IMR-90 (cell line): ENCODE results near the gene MKNK2. TPM values are rescaled to one million over a fixed set of nuclear protein-coding genes. Genes with fewer than 3 reads are reported as not detected.

Experiments
- ATAC-seq: fragments of 200-7000 bp; cut with Tn5 transposase; 2 replicates; pipeline ENCODE4 v1.9.1; 2020; ENCODE audit warnings: low read depth, mild to moderate bottlenecking, moderate library complexity
- BruUV-seq: library from RNA; stranded (reverse); fragments of 400-500 nt; replicated peaks from 2 replicates; lab custom pipeline; 2021; lab: Mats Ljungman, UMichigan
- CTCF ChIA-PET: fragments of 300-600 bp; formaldehyde crosslinking; extraction: SDS; loops from one replicate; lab custom pipeline; 2021; ENCODE audit warnings: antibody characterized with exemption; lab: Yijun Ruan, JAX
- POLR2A ChIA-PET: fragments of 300-600 bp; sonication (Branson Sonifier 250); formaldehyde crosslinking; loops from one replicate; lab custom pipeline; 2022; ENCODE audit warnings: antibody characterized with exemption; ENCODE audit not compliant: unreplicated experiment; lab: Charles Lee
- DNase-seq: peaks from one replicate; pipeline ENCODE4 v3.0.0; 2013
- H2AFZ ChIP-seq: replicated peaks from 2 replicates; pipeline ENCODE3; 2013; ENCODE audit warnings: low read length, mild to moderate bottlenecking; ENCODE audit not compliant: poor library complexity
- H2AK5ac ChIP-seq: 2 replicates; pipeline ENCODE4 v1.6.1; 2013; ENCODE audit warnings: low read depth, low read length, inconsistent platforms
- H2AK9ac ChIP-seq: replicated peaks from 2 replicates; pipeline ENCODE3; 2013; ENCODE audit warnings: mild to moderate bottlenecking, low read depth, low read length, moderate library complexity; ENCODE audit not compliant: poor library complexity
- H2BK120ac ChIP-seq: 2 replicates; pipeline ENCODE4 v1.6.1; 2013; ENCODE audit warnings: low read depth, low read length, inconsistent platforms
- H2BK15ac ChIP-seq: 3 replicates; pipeline ENCODE4 v1.6.1; 2013; ENCODE audit warnings: low read depth, low read length, inconsistent platforms
- H2BK20ac ChIP-seq: 2 replicates; pipeline ENCODE4 v1.6.1; 2013; ENCODE audit warnings: low read depth, mild to moderate bottlenecking, inconsistent platforms, low read length, moderate library complexity
- H2BK5ac ChIP-seq: 2 replicates; pipeline ENCODE4 v1.6.1; 2013; ENCODE audit warnings: mild to moderate bottlenecking, low read depth, low read length, inconsistent platforms; ENCODE audit not compliant: poor library complexity, severe bottlenecking
- H3K14ac ChIP-seq: replicated peaks from 2 replicates; pipeline ENCODE4 v1.6.1; 2013; ENCODE audit warnings: low read depth, low read length, inconsistent platforms
- H3K18ac ChIP-seq: 2 replicates; pipeline ENCODE4 v1.6.1; 2013; ENCODE audit warnings: low read depth, low read length, control low read depth
- H3K23ac ChIP-seq: 2 replicates; pipeline ENCODE4 v1.6.1; 2013; ENCODE audit warnings: low read depth, low read length, inconsistent platforms
- H3K27ac ChIP-seq: 2 replicates; pipeline ENCODE4 v1.5.1; 2013; ENCODE audit warnings: mild to moderate bottlenecking, control low read depth, low read length; ENCODE audit not compliant: insufficient read depth
- H3K27me3 ChIP-seq: 2 replicates; pipeline ENCODE4 v1.6.1; 2013; ENCODE audit warnings: low read length; ENCODE audit not compliant: control insufficient read depth, insufficient read depth
- H3K36me3 ChIP-seq: 2 replicates; pipeline ENCODE4 v1.6.1; 2013; ENCODE audit warnings: low read length, mixed read lengths; ENCODE audit not compliant: control insufficient read depth, insufficient read depth
- H3K4ac ChIP-seq: 2 replicates; pipeline ENCODE4 v1.6.1; 2013; ENCODE audit warnings: low read depth, low read length, inconsistent platforms
- H3K4me1 ChIP-seq: 2 replicates; pipeline ENCODE4 v1.6.1; 2013; ENCODE audit warnings: low read length, mixed read lengths; ENCODE audit not compliant: control insufficient read depth, insufficient read depth
- H3K4me2 ChIP-seq: 2 replicates; pipeline ENCODE4 v1.6.1; 2013; ENCODE audit warnings: low read depth, mild to moderate bottlenecking, control low read depth, low read length, moderate library complexity
- H3K4me3 ChIP-seq: 2 replicates; pipeline ENCODE4 v1.5.1; 2013; ENCODE audit warnings: low read depth, mild to moderate bottlenecking, control low read depth, low read length, moderate library complexity; ENCODE audit not compliant: insufficient read depth
- H3K56ac ChIP-seq: 2 replicates; pipeline ENCODE4 v1.6.1; 2013; ENCODE audit warnings: low read length, inconsistent platforms; ENCODE audit not compliant: insufficient read depth; ENCODE audit errors: extremely low read depth
- H3K79me1 ChIP-seq, 2 experiments: 2 replicates each; pipeline ENCODE4 v1.6.1; 2013; ENCODE audit warnings: low read length in 2 of 2, inconsistent platforms in 1 of 2, low read depth in 1 of 2
- H3K9ac ChIP-seq: 2 replicates; pipeline ENCODE4 v1.6.1; 2013; ENCODE audit warnings: low read depth, low read length, control low read depth
- H3K9me1 ChIP-seq: 2 replicates; pipeline ENCODE4 v1.6.1; 2013; ENCODE audit warnings: low read length, inconsistent platforms; ENCODE audit not compliant: insufficient read depth
- H3K9me3 ChIP-seq: 2 replicates; pipeline ENCODE4 v1.6.1; 2013; ENCODE audit warnings: low read length; ENCODE audit not compliant: control insufficient read depth, insufficient read depth
- H4K20me1 ChIP-seq: 2 replicates; pipeline ENCODE4 v1.6.1; 2013; ENCODE audit warnings: low read length, inconsistent platforms; ENCODE audit not compliant: insufficient read depth
- H4K5ac ChIP-seq: 2 replicates; pipeline ENCODE4 v1.6.1; 2013; ENCODE audit warnings: mild to moderate bottlenecking, low read depth, low read length, control low read depth
- H4K8ac ChIP-seq, 2 experiments: 2 replicates each; pipeline ENCODE4 v1.6.1; 2013; ENCODE audit warnings: low read depth in 2 of 2, low read length in 2 of 2, control low read depth in 1 of 2, inconsistent platforms in 1 of 2
- H4K91ac ChIP-seq: 2 replicates; pipeline ENCODE4 v1.6.1; 2013; ENCODE audit warnings: low read depth, low read length, inconsistent platforms; ENCODE audit not compliant: insufficient read depth
- CEBPB ChIP-seq: IDR thresholded peaks from 2 replicates; pipeline ENCODE4 v1.6.1; 2012; ENCODE audit warnings: low read depth, low read length, improper control_type of control experiment
- CHD1 ChIP-seq: IDR thresholded peaks from 2 replicates; pipeline ENCODE4 v1.6.1; 2012; ENCODE audit warnings: low read depth, low read length, improper control_type of control experiment
- FOS ChIP-seq: fragments of 150-350 bp; IDR thresholded peaks from 2 replicates; pipeline ENCODE4 v1.6.1; 2016; ENCODE audit warnings: low read depth, low read length
- MAFK ChIP-seq: IDR thresholded peaks from 2 replicates; pipeline ENCODE4 v1.6.1; 2012; ENCODE audit warnings: low read depth, low read length, improper control_type of control experiment
- MAZ ChIP-seq: IDR thresholded peaks from 2 replicates; pipeline ENCODE4 v1.6.1; 2012; ENCODE audit warnings: low read depth, mild to moderate bottlenecking, low read length, improper control_type of control experiment, moderate library complexity, borderline replicate concordance
- MXI1 ChIP-seq: IDR thresholded peaks from 2 replicates; pipeline ENCODE4 v1.6.1; 2012; ENCODE audit warnings: low read depth, mild to moderate bottlenecking, low read length, moderate library complexity, borderline replicate concordance
- POLR2A ChIP-seq: IDR thresholded peaks from 2 replicates; pipeline ENCODE4 v1.6.1; 2012; ENCODE audit warnings: mild to moderate bottlenecking, low read depth, low read length
- RAD21 ChIP-seq: IDR thresholded peaks from 2 replicates; pipeline ENCODE4 v1.6.1; 2012; ENCODE audit warnings: low read length, improper control_type of control experiment
- RFX5 ChIP-seq: IDR thresholded peaks from 2 replicates; pipeline ENCODE4 v1.8.0; 2012; ENCODE audit warnings: low read depth, mild to moderate bottlenecking, low read length, moderate library complexity
- SMC3 ChIP-seq: fragments of 150-350 bp; IDR thresholded peaks from 2 replicates; pipeline ENCODE4 v1.6.1; 2016; ENCODE audit warnings: low read depth, mild to moderate bottlenecking, antibody characterized with exemption, low read length, moderate library complexity
- WGBS, 2 experiments: methylation state at CpG; one replicate each; pipeline versions ENCODE4 v1.1.5 to v1.1.7; 2013; ENCODE audit warnings: missing lambda C conversion rate in 2 of 2; ENCODE audit not compliant: insufficient read length in 1 of 2; ENCODE audit errors: extremely low coverage in 2 of 2; 5-methylcytosine and 5-hydroxymethylcytosine counted together
- dilution Hi-C: fragments of 300-500 bp; cut with HindIII; formaldehyde crosslinking; loops from one replicate; pipeline ENCODE4 v1.14.3; 2018; ENCODE audit warnings: low sequenced_read_pairs; ENCODE audit not compliant: unreplicated experiment
- in situ Hi-C: fragments of 300-500 bp; cut with MboI; formaldehyde crosslinking; loops from 3 replicates; pipeline ENCODE4 v1.14.3; 2019; ENCODE audit warnings: low sequenced_read_pairs, inconsistent platforms, mixed read lengths
- intact Hi-C: fragments of 100-400 bp; cut with micrococcal nuclease; formaldehyde crosslinking; loops from 2 replicates; pipeline ENCODE4 v1.10.0; 2022
- polyA plus RNA-seq, 3 experiments: library from polyadenylated mRNA; depleted of rRNA; stranded (reverse); fragments of >200 nt; gene quantifications; 2 replicates each; pipeline ENCODE4 v1.2.3, GENCODE V29; 2012; ENCODE audit warnings: low replicate concordance in 1 of 3
- total RNA-seq: library from RNA; depleted of rRNA; stranded (reverse); fragments of >200 nt; gene quantifications from 2 replicates; pipeline ENCODE4 v1.2.3, GENCODE V29; 2012
- TF ChIP-seq, protein P1 (sequence below): fragments of 150-350 bp; IDR thresholded peaks from 2 replicates; pipeline ENCODE4 v1.6.1; 2017; ENCODE audit warnings: mild to moderate bottlenecking, antibody characterized with exemption, low read length, low read depth

The MKNK2 gene
- total and polyA plus RNA-seq, 2 of the 4 experiments (the other 2 are of a cell fraction): 21.9 to 31.8 TPM

DNA sequence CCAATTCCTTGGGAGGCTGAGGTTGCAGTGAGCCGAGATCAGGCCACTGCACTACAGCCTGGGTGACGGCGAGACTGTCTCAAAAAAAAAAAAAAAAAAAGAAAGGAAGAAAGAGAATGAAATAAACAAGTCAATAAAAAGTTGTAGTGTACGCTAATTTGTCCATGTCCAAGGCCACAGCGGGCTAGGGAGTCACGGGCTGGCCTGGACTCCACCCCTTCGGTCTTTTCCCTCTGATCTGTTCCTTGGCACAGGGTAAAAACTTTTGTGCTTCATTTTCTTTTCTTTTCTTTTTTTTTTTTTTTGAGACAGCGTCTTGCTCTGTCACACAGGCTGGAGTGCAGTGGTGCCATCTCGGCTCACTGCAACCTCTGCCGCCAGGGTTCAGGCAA lies 19.4 kb upstream of the MKNK2 start:
- dilution Hi-C loops (no loop called here), intact Hi-C loops (no loop called here), in situ Hi-C loops (no loop called here)
- no peak for ATAC-seq
- Histone ChIP-seq H3K4me2 (no peak overlapping the region), H2BK120ac (no peak overlapping the region), H4K20me1 (0 out of 2 replicates have a peak, but pooled peaks cover 6% of the 10 kb centered on the region), H3K4me3 (no peak overlapping the region), H3K9me3 (no peaks in the 10 kb centered on the region), H2AK5ac (no peak overlapping the region), H3K14ac (no peak overlapping the region), H2BK15ac (no peak overlapping the region), H4K5ac (no peak overlapping the region), H3K23ac (no peak overlapping the region), H3K9ac (no peak overlapping the region), H4K8ac (no peak overlapping the region), H3K36me3 (peaks cover 30% of the 10 kb centered on the region), H2AFZ (no peak overlapping the region), H3K27ac (no peak overlapping the region), H2AK9ac (no peak overlapping the region), H3K18ac (no peak overlapping the region), H3K56ac (no peak overlapping the region), H3K27me3 (no peaks in the 10 kb centered on the region), H4K91ac (no peak overlapping the region), H3K4ac (no peak overlapping the region), H3K9me1 (no peaks in the 10 kb centered on the region), H3K79me1 (no peaks in the 10 kb centered on the region; a peak in 1 of 4 replicates), H3K4me1 (no peaks in the 10 kb centered on the region), H2BK5ac (no peak overlapping the region), H2BK20ac (no peak overlapping the region)
- BruUV-seq: no TSS peak
- POLR2A ChIA-PET: no interaction called here
- TF ChIP-seq CHD1 (no peak), SMC3 (no peak), MXI1 (no peak), RAD21 (no peak), RFX5 (no peak), CEBPB (no peak), POLR2A (no peak), MAZ (no peak), FOS (no peak), MAFK (no peak)
- TF ChIP-seq, protein P1, sequence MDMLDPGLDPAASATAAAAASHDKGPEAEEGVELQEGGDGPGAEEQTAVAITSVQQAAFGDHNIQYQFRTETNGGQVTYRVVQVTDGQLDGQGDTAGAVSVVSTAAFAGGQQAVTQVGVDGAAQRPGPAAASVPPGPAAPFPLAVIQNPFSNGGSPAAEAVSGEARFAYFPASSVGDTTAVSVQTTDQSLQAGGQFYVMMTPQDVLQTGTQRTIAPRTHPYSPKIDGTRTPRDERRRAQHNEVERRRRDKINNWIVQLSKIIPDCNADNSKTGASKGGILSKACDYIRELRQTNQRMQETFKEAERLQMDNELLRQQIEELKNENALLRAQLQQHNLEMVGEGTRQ: no peak
- 90% methylated on average over 5 of the region's 10 CpGs; no CpG with 5 or more reads in 1 of the 2 experiments for WGBS, 2 experiments
- DNase-seq: no peak
- CTCF ChIA-PET: interaction anchor here (0.6 to 0.7 kb wide), 2 partner anchors 52 to 101 kb away, joined by 4 to 5 read pairs; no protein-coding TSS in a partner anchor
